ENCODE data around the gene TTC7B. TPM values are rescaled to one million over a fixed set of nuclear protein-coding genes. Genes with fewer than 3 reads are reported as not detected.

TTC7B gene
- total and polyA plus RNA-seq, 2 of the 13 experiments (the other 11 are each of a cell fraction or from before 2014, with no cell fraction given): 1.3 to 3.2 TPM

DNA sequence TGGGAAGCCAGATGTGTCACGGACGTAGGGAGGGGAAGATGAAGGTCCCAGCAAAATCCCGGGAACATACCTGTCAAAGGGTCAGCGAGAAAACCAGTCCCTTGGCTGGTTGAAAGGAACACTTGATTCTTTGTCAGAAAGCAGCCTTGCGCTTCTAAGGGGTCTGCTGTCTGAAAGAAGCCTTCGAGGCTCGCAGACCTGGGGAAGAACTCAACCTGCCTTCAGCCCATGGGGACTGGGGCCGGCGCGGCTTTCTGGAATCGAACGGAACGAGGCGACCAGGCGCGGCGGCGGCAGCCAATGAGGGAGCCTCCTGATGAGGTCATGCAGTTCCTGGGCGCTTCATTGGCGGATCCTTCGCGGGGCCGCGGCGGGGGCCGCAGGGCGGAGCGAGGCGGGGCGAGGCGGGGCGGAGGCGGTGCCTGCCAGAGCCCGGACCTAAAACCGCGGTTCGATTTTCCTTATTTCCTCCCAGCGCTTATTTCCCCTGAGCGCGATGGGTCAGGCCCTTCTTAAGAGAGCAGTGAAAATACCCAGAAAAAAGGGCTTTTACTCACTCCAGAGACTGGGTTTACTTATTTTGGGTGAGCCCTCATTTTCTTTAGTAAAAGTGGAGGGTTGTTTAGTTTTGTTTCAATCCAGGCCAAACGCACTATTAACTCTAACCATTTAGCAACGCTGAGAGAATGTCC, 11.8 kb upstream of the TTC7B start (continued):
- TF ChIP-seq ZNF788 (CRISPR knock-in tag; IDR thresholded peaks at IDR 0.05; ENCODE audit: borderline replicate concordance) (peak; percentile 27; the same call in 1 of the 2 replicates), TOPORS (CRISPR knock-in tag; IDR thresholded peaks at IDR 0.05) (peak; percentile 86), LCORL (IDR thresholded peaks at IDR 0.05) (no peak), LCORL (CRISPR knock-in tag; IDR thresholded peaks at IDR 0.05) (no peak), ZNF264 (CRISPR knock-in tag; IDR thresholded peaks at IDR 0.05) (0 out of 2 replicates have a peak, but pooled peaks have one; percentile 20), TBP (CRISPR knock-in tag; IDR thresholded peaks at IDR 0.05) (no peak), HOXA3 (CRISPR knock-in tag; IDR thresholded peaks at IDR 0.05) (peak; percentile 33; the same call in 1 of the 2 replicates), NFYB (CRISPR knock-in tag; IDR thresholded peaks at IDR 0.05) (peak; percentile 86), HDAC2 (CRISPR knock-in tag; IDR thresholded peaks at IDR 0.05) (no peak), HNRNPLL (IDR thresholded peaks at IDR 0.05; ENCODE audit: low read depth, low read length, poor library complexity, severe bottlenecking) (peak; percentile 53), ARNT2 (CRISPR knock-in tag; IDR thresholded peaks at IDR 0.05; ENCODE audit: low read depth) (peak; percentile 72; the same call in 1 of the 2 replicates), ZFP36 (IDR thresholded peaks at IDR 0.05; ENCODE audit: borderline replicate concordance, low read depth, low read length, partially characterized antibody) (no peak), ZNF317 (CRISPR knock-in tag; IDR thresholded peaks at IDR 0.05) (0 out of 2 replicates have a peak, but pooled peaks have one; percentile 22), KMT2A (CRISPR knock-in tag; IDR thresholded peaks at IDR 0.05) (no peak), ZNF431 (CRISPR knock-in tag; IDR thresholded peaks at IDR 0.05; ENCODE audit: borderline replicate concordance, low read depth) (peak; percentile 21; the same call in 1 of the 2 replicates), ZNF329 (CRISPR knock-in tag; IDR thresholded peaks at IDR 0.05; ENCODE audit: low read depth) (no peak), POGZ (CRISPR knock-in tag; IDR thresholded peaks at IDR 0.05) (peak; percentile 81), ZNF256 (CRISPR knock-in tag; conservative IDR thresholded peaks at IDR 0.05) (0 out of 2 replicates have a peak, but pooled peaks have one; percentile 21), ZNF670 (CRISPR knock-in tag; IDR thresholded peaks at IDR 0.05; ENCODE audit: borderline replicate concordance) (peak; percentile 89), ZSCAN12 (CRISPR knock-in tag; IDR thresholded peaks at IDR 0.05) (no peak), ZNF33B (CRISPR knock-in tag; IDR thresholded peaks at IDR 0.05) (no peak), NCOA5 (CRISPR knock-in tag; IDR thresholded peaks at IDR 0.05) (no peak), TGIF2 (CRISPR knock-in tag; IDR thresholded peaks at IDR 0.05) (peak; percentile 33; the same call in 1 of the 2 replicates)
- TF ChIP-seq, protein P1, sequence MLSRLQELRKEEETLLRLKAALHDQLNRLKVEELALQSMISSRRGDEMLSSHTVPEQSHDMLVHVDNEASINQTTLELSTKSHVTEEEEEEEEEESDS (CRISPR knock-in tag; IDR thresholded peaks at IDR 0.05; ENCODE audit: borderline replicate concordance): 0 out of 2 replicates have a peak, but pooled peaks have one; percentile 41
- TF ChIP-seq, protein P2, sequence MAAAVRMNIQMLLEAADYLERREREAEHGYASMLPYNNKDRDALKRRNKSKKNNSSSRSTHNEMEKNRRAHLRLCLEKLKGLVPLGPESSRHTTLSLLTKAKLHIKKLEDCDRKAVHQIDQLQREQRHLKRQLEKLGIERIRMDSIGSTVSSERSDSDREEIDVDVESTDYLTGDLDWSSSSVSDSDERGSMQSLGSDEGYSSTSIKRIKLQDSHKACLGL (CRISPR knock-in tag; IDR thresholded peaks at IDR 0.05): peak; percentile 57; the same call in 1 of the 2 replicates
- TF ChIP-seq, protein P3, sequence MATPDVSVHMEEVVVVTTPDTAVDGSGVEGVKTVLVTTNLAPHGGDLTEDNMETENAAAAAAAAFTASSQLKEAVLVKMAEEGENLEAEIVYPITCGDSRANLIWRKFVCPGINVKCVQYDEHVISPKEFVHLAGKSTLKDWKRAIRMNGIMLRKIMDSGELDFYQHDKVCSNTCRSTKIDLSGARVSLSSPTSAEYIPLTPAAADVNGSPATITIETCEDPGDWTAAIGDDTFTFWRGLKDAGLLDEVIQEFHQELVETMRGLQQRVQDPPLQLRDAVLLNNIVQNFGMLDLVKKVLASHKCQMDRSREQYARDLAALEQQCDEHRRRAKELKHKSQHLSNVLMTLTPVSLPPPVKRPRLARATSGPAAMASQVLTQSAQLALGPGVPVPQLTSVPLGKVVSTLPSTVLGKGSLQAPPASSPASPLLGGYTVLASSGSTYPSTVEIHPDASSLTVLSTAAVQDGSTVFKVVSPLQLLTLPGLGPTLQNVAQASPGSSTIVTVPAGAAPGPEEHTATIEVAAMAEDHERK (CRISPR knock-in tag; IDR thresholded peaks at IDR 0.05; ENCODE audit: low read depth): no peak
- TF ChIP-seq, protein P4, sequence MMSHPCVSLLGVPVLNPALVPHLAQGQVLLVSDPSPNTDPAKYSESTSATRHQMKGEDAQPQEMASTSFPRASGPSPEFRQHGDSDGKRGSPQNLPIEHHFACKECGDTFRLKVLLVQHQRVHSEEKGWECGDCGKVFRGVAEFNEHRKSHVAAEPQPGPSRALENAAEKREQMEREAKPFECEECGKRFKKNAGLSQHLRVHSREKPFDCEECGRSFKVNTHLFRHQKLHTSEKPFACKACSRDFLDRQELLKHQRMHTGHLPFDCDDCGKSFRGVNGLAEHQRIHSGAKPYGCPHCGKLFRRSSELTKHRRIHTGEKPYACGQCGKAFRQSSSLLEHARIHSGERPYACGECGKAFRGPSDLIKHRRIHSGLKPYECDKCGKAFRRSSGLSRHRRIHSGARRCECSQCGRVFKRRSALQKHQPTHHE (CRISPR knock-in tag; IDR thresholded peaks at IDR 0.05; ENCODE audit: borderline replicate concordance): no peak
- TF ChIP-seq, protein P5, sequence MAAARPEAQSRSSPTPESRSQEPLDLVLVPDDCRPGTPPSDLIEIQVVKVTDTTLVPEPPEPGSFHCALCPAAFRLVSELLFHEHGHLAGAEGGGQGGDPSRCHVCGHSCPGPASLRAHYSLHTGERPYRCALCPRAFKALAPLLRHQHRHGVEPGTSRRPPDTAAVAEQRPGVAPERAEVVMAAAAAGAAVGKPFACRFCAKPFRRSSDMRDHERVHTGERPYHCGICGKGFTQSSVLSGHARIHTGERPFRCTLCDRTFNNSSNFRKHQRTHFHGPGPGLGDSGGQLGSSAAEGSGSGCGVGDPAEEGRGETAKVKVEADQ (CRISPR knock-in tag; IDR thresholded peaks at IDR 0.05; ENCODE audit: borderline replicate concordance): no peak
